ENCODE results near the gene LAD1. TPM values are rescaled to one million over a fixed set of nuclear protein-coding genes. Genes with fewer than 3 reads are reported as not detected.
A peak's percentile ranks its signal among the peaks of the same experiment; 100 is the strongest.

LAD1 gene
- total and polyA plus RNA-seq, 9 of the 15 experiments (the other 6 are each of a cell fraction or from before 2014, with no cell fraction given), result 0.31 TPM; not detected in 8

- no peaks in the 10 kb centered on the region for H3K36me3 ChIP-seq (ENCODE audit: control insufficient read depth, insufficient read depth, low read length)
- H3K4me3 ChIP-seq, result no peak overlapping the region
- ChIA-PET POLR2A (no interaction called here), CTCF (ENCODE audit: low intra/inter-chr PET ratio) (no interaction called here)
- no peaks in the 10 kb centered on the region; the same call in 1 of the 2 replicates for H4K20me1 ChIP-seq (replicated peaks; ENCODE audit: control insufficient read depth, insufficient read depth, low read length)
- no TSS peak for BruUV-seq (replicated peaks)
- WGBS (ENCODE audit: insufficient coverage, low coverage, missing lambda C conversion rate), result 1% methylated on average over 11 of the region's 11 CpGs
- H3K27ac ChIP-seq (ENCODE audit: extremely low read depth, low read depth, low read length), result no peak overlapping the region
- H3K4me1 ChIP-seq (replicated peaks in 1 of 2; ENCODE audit: control insufficient read depth in 2 of 2, insufficient read depth in 2 of 2, low read length in 2 of 2), result no peaks in the 10 kb centered on the region
- H2AFZ ChIP-seq (ENCODE audit: low read depth, low read length), result no peak overlapping the region
- ATAC-seq (no peak), FAIRE-seq (no peak), DNase-seq (ENCODE audit: extremely low read depth in 1 of 4, low spot score in 3 of 4) (no peak)
- in situ Hi-C loops (cut with MboI), result no loop called here
- H3K27me3 ChIP-seq (ENCODE audit: control insufficient read depth in 2 of 2, insufficient read depth in 2 of 2, low read length in 2 of 2), result peaks cover 20 to 62% of the 10 kb centered on the region in 2 experiments
- H3K9me3 ChIP-seq (replicated peaks; ENCODE audit: control insufficient read depth, insufficient read depth, low read depth, low read length), result no peaks in the 10 kb centered on the region
- no peaks in the 10 kb centered on the region for H3K9me1 ChIP-seq (ENCODE audit: control insufficient read depth, insufficient read depth, low read length)
- H3K79me2 ChIP-seq (ENCODE audit: control insufficient read depth, insufficient read depth, low read length), result no peaks in the 10 kb centered on the region
- intact Hi-C loops (cut with micrococcal nuclease), result no loop called here
- H3K9ac ChIP-seq (ENCODE audit: insufficient read depth in 1 of 2, low read depth in 2 of 2, low read length in 2 of 2), result no peak overlapping the region
- no peak overlapping the region for H3K4me2 ChIP-seq (ENCODE audit: insufficient read depth, low read length)
- TF ChIP-seq FOXJ3 (CRISPR knock-in tag; IDR thresholded peaks at IDR 0.05) (no peak), CEBPG (CRISPR knock-in tag; IDR thresholded peaks at IDR 0.05) (no peak), CEBPG (tag; conservative IDR thresholded peaks at IDR 0.05 in 1 of 2, IDR thresholded peaks at IDR 0.05 in 1 of 2) (peak; percentile 65 to 76; a peak in 3 of 4 replicates), E2F1 (CRISPR knock-in tag; IDR thresholded peaks at IDR 0.05) (no peak), CEBPB (tag; IDR thresholded peaks at IDR 0.05) (peak; percentile 40; the same call in 1 of the 2 replicates), ATF3 (IDR thresholded peaks at IDR 0.05) (peak; percentile 66), ATF3 (CRISPR knock-in tag; conservative IDR thresholded peaks at IDR 0.05) (no peak), EP400 (IDR thresholded peaks at IDR 0.05) (no peak), TCF3 (CRISPR knock-in tag; IDR thresholded peaks at IDR 0.05) (no peak), NR2C2 (CRISPR knock-in tag; IDR thresholded peaks at IDR 0.05) (no peak), NR2C2 (tag; IDR thresholded peaks at IDR 0.05) (no peak), CCAR2 (IDR thresholded peaks at IDR 0.05; ENCODE audit: low read depth, low read length) (no peak), ZNF12 (CRISPR knock-in tag; IDR thresholded peaks at IDR 0.05) (no peak)
These were observed 64.6 kb downstream of the LAD1 start for GRCh38 chr1:201334325-201335173.

All from K562 (cell line).